ENCODE measurements around the gene RNF128. TPM values are rescaled to one million over a fixed set of nuclear protein-coding genes. Genes with fewer than 3 reads are reported as not detected.
"Not testable (repeated sequence)": the region's sequence is repeated elsewhere in the genome, so short reads cannot be mapped to it uniquely, and the experiment has no call there.

The RNF128 gene
- total and polyA plus RNA-seq, 12 donors, result 0.01 to 0.57 (median 0.26) TPM; not detected in 3

- Histone ChIP-seq H3K27ac (no peak overlapping the region), H3K9me3 (peaks cover 0 to 10% (median 0%) of the 10 kb centered on the region in 11 donors), H3K4me3 (no peak overlapping the region), H3K4me1 (no peaks in the 10 kb centered on the region), H3K36me3 (no peaks in the 10 kb centered on the region), H3K27me3 (peaks cover 0 to 22% (median 0%) of the 10 kb centered on the region in 7 donors)
- ATAC-seq (no peak), DNase-seq (no peak)
- WGBS, 2 donors, result 73 to 79% methylated on average over 3 of the region's 3 CpGs
- TF ChIP-seq, protein P1, sequence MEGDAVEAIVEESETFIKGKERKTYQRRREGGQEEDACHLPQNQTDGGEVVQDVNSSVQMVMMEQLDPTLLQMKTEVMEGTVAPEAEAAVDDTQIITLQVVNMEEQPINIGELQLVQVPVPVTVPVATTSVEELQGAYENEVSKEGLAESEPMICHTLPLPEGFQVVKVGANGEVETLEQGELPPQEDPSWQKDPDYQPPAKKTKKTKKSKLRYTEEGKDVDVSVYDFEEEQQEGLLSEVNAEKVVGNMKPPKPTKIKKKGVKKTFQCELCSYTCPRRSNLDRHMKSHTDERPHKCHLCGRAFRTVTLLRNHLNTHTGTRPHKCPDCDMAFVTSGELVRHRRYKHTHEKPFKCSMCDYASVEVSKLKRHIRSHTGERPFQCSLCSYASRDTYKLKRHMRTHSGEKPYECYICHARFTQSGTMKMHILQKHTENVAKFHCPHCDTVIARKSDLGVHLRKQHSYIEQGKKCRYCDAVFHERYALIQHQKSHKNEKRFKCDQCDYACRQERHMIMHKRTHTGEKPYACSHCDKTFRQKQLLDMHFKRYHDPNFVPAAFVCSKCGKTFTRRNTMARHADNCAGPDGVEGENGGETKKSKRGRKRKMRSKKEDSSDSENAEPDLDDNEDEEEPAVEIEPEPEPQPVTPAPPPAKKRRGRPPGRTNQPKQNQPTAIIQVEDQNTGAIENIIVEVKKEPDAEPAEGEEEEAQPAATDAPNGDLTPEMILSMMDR (IDR thresholded peaks at IDR 0.05), result no peak
- intact Hi-C loops (cut with DNase I), result no loop called here
Observed at GRCh38 chrX:106751407-106751806, 24.9 kb downstream of the RNF128 start.

GRCh38 chrX:106752101-106752678 lies 25.7 kb downstream of the RNF128 start:
- intact Hi-C loops (cut with DNase I), result no loop called here
- no peak for ATAC-seq
- Histone ChIP-seq H3K27ac (no peak overlapping the region), H3K9me3 (peaks cover 0 to 10% (median 0%) of the 10 kb centered on the region in 11 donors), H3K27me3 (peaks cover 0 to 19% (median 0%) of the 10 kb centered on the region in 7 donors), H3K4me3 (no peak overlapping the region), H3K4me1 (no peaks in the 10 kb centered on the region), H3K36me3 (no peaks in the 10 kb centered on the region)
- WGBS, 2 donors, result 67 to 81% methylated on average over 1 of the region's 1 CpG
- TF ChIP-seq, protein P1 (IDR thresholded peaks at IDR 0.05), result no peak
- no peak for DNase-seq

- H3K4me3 ChIP-seq; H3K36me3 ChIP-seq; H3K9me3 ChIP-seq; DNase-seq; intact Hi-C loops (cut with DNase I); H3K27ac ChIP-seq; ATAC-seq; H3K4me1 ChIP-seq: not testable (repeated sequence)
- peaks cover 0 to 16% (median 0%) of the 10 kb centered on the region in 7 donors for H3K27me3 ChIP-seq
- WGBS, 2 donors, result 71 to 72% methylated on average over 1 of the region's 1 CpG
Observed at GRCh38 chrX:106769288-106769687, 42.8 kb downstream of the RNF128 start.

GRCh38 chrX:106774981-106775380 lies 48.5 kb downstream of the RNF128 start:
- Histone ChIP-seq H3K36me3 (no peaks in the 10 kb centered on the region), H3K27me3 (peaks cover 0 to 22% (median 0%) of the 10 kb centered on the region in 7 donors), H3K4me1 (no peaks in the 10 kb centered on the region), H3K9me3 (no peaks in the 10 kb centered on the region), H3K4me3 (no peak overlapping the region), H3K27ac (no peak overlapping the region)
- 53 to 58% methylated on average over 2 of the region's 2 CpGs for WGBS, 2 donors
- ATAC-seq (no peak), DNase-seq (no peak)
- TF ChIP-seq, protein P1 (IDR thresholded peaks at IDR 0.05), result no peak
- intact Hi-C loops (cut with DNase I), result no loop called here

GRCh38 chrX:106780264-106780663 lies 53.8 kb downstream of the RNF128 start:
- no peak for ATAC-seq
- Histone ChIP-seq H3K27ac (no peak overlapping the region), H3K27me3 (peaks cover 0 to 53% (median 0%) of the 10 kb centered on the region in 7 donors), H3K4me3 (no peak overlapping the region), H3K9me3 (no peaks in the 10 kb centered on the region), H3K36me3 (no peaks in the 10 kb centered on the region), H3K4me1 (no peaks in the 10 kb centered on the region)
- intact Hi-C loops (cut with DNase I), result no loop called here
- no peak for DNase-seq
- TF ChIP-seq, protein P1 (IDR thresholded peaks at IDR 0.05), result no peak
- WGBS, 2 donors, result 50 to 59% methylated on average over 2 of the region's 2 CpGs

All from heart right ventricle (tissue), 16 donors.